GM18907 (cell line): ENCODE data around the gene ADISSP.

Experiments
- ATAC-seq: cut with Tn5 transposase; IDR thresholded peaks from one replicate; pipeline ENCODE4 v1.9.1; 2021; ENCODE audit warnings: mild to moderate bottlenecking, moderate library complexity; ENCODE audit not compliant: unreplicated experiment

The ADISSP gene

DNA sequence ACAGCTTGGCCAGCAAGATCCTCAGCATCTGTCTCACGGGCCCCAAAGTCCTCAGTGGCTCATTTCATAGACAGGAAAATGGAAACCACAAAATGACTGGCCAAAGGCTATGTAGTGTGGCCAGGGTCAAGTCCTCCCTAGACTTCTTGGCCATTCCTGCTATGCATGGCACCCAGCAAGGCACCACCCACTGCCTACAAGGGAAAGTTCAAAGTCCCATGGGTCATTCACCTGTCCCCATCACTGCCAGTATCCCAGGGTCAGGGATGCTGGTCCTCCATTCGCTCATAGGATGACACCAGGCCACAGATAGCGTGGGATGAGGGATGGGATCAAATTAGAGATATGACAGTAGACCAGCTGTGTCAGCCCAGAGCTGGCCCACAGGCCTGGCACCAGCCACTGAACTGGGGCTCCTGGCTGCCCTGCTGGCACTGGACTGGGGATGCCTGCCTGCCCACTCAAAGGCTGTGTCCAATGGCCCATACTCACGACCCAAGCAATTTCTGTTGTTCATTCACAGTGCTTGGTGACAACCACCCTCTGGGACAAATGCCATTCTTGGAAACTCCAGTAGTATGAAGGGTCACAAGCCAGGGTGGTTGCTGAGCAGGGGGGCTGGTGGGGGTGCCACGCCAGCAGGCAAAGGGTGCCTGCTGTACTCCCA, 11.6 kb downstream of the ADISSP start:
- no peak for ATAC-seq

DNA sequence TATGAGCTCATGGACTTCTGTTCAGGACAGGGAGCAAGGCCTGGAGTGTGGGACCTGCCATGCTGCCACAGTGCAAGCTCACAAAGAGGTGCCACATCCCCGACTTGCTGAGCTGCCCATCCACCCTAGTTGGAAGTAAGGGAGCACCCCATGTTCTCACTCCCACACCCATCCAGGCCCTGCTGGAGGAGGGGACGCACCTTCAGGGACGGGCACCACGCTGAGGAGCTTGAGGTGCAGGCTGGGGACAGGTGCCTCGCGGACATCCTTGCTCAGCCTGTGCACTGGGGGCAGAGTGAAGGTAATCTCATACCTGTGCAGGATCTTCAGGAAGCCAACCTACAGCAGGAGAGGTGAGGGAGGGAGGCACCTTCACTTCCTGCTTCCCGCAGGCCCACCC, 12.3 kb downstream of the ADISSP start:
- no peak for ATAC-seq

DNA sequence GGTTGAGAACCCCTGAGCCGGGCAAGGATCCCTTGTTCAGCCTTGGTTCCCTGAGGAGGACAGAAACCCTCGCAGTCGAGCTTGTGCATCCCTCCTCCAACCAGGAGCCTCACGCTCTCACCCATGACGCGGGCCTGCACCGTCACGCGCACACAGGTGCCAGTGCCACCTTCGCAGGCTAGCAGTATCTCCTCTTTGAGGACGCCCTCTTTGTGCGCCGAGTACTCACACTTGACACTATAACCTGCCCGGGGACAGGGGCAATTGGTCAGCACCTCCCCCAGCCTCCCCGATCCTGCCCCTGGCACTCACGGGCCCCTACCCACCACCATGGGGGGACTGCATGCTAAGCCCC, 13.3 kb downstream of the ADISSP start:
- ATAC-seq: no peak

DNA sequence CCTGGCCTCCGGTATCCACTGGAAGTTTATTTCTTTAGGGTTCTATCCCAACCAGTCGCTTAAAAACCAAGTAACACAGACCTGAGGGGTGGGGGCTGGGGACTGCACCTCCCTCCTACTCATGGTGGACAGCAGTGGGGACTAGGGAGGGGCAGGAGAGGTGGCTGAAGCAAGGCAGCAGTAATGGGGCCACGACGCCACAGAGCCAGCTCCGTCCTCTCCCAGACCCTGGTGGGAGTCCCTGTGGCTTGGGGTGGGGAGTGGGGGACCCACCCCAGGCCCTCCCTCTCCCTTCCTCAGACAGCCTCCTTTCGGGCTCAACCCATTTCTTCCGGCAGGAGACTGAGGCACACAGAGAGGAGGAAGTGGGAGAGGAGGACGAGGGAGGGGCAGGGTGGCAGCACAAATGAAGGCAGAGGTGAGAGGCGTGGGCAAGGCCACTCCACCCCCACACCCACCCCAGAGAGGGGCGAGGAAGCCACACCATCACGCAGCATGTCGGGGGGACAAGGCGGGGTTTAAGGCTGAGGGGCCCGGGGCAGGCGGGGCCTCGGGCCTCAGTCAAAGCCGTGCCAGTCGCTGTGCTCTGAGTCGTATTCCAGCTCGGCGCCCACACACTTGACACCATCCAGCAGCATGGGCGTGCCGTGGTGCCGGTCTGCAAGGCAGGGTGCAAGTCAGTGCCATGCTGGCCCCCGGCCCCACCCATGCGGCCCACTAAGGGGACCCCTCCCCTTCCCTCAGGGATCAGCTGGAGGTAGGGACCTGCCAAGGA, 13.9 kb downstream of the ADISSP start:
- ATAC-seq: no peak

DNA sequence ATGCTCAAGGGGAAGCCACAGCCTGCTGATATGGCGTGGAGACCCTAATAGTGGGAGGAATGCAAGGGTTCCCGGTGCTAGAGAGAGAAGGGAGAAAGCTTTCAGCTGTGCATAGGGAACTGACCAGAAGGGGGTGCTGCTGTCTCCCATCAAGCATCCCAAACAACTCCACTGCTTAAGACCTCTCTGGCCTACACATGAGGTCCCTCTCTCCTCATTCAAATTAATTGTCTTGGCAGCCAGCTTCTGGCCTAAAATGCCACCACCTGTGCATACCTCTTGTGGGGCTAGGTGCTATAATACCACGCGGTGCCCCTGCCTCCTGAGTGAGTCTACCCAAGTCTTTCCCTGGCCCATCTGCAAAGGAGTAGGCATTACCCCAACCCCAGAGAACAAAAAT, 14.5 kb downstream of the ADISSP start:
- no peak for ATAC-seq

DNA sequence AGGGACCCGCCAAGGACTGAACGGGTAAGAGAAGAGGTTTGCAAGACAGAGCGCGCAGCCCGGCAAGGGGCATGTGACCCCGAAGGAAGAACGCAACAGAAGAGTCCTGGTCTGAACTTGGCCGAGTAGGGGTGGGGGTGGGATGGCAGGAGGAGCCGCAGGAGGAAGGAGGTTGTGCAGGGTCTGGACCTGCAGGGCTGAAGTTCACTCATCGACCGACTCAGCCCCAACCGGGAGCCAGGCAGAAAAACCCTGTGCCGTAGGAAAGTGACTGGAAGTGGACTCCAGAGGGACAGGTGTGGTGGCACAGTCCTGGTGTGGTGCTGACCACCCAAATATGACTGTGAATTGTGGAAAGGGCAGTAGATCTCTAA, 15.2 kb downstream of the ADISSP start:
- no peak for ATAC-seq

DNA sequence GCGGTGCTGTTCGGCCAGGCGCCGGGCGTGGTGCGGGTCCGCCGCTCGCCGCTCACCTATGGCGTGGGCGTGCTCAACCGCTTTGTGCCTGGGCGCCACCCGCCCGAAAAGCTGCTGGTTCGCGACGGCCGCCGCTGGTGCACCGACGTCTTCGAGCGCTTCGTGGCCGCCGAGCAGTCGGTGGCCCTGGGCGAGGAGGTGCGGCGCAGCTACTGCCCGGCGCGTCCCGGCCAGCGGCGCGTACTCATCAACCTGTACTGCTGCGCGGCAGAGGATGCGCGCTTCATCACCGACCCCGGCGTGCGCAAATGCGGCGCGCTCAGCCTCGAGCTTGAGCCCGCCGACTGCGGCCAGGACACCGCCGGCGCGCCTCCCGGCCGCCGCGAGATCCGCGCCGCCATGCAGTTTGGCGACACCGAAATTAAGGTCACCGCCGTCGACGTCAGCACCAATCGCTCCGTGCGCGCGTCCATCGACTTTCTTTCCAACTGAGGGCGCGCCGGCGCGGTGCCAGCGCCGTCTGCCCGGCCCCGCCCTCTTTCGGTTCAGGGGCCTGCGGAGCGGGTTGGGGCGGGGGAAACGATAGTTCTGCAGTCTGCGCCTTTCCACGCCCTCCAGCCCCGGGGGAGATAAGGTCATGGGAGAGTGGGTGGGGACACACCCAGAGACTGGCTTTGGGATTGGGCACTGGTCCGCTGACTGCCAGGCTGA, 15.7 kb downstream of the ADISSP start:
- no peak for ATAC-seq

DNA sequence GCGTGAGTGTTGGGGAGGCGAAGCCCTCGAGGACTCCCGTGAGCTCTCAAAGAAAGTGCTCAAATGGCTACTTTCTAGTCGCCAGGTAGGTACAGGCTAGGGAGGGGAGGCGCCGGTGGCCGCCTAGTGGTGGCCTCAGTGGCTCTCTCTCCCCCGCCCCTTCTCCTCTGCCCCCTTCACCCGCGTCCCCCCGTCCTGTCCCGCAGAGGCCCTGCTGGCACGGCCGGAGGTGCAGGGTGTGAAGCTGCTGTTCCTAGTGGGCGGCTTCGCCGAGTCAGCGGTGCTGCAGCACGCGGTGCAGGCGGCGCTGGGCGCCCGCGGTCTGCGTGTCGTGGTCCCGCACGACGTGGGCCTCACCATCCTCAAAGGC, 16.3 kb downstream of the ADISSP start:
- ATAC-seq: no peak

DNA sequence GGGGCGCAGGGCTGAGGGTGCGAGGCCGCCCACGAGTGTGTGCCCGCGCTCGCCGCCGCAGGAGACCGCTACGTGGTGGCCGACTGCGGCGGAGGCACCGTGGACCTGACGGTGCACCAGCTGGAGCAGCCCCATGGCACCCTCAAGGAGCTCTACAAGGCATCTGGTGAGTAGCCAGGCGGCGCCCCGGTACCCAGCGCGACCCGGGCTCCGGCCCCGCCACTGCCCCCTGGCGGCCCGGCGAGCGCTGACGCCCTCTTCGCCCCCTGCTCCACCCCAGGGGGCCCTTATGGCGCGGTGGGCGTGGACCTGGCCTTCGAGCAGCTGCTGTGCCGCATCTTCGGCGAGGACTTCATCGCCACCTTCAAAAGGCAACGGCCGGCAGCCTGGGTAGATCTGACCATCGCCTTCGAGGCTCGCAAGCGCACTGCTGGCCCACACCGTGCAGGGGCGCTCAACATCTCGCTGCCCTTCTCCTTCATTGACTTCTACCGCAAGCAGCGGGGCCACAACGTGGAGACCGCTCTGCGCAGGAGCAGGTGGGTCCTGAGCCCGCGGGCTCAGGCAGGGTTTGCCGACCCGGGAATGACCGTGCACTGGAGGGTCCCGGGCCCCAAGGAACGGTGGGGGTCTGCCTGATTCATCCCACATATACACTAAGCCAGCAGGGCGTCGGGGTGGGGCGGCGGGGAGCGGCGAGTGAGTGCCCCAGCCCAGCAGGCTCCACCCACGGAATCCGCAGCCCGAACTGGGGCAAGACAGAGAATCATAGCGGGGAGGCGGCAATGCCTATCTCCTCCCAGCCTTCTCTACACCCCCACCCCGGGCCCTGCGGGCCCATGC, 17.6 kb downstream of the ADISSP start:
- ATAC-seq: no peak

DNA sequence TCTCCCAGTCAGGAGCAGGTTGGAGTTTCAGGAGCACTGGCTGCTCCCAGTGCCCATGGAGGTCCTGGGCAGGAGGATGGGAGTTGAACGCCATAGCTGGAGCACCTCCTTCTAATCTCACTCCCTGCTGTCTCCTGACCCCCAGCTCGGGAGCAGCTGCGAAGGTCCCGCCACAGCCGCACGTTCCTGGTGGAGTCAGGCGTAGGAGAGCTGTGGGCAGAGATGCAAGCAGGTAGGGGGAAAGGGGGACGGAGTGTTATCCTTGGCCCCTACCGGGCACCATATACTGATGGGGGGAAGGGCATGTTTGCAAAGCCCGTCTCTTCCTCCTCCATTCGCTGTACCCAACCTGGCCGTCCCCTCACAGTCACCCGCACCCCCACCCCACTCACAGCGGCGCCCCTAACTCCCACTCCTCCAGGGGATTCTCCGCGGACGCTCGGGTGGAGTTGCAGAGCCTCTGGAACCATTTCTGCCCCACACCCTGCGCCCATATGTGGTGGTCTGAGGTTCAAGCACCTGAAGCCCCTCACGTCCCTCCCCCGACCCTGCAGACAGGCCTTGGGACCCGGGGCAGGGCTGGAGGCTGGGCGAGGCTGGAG, 18.4 kb downstream of the ADISSP start:
- no peak for ATAC-seq

DNA sequence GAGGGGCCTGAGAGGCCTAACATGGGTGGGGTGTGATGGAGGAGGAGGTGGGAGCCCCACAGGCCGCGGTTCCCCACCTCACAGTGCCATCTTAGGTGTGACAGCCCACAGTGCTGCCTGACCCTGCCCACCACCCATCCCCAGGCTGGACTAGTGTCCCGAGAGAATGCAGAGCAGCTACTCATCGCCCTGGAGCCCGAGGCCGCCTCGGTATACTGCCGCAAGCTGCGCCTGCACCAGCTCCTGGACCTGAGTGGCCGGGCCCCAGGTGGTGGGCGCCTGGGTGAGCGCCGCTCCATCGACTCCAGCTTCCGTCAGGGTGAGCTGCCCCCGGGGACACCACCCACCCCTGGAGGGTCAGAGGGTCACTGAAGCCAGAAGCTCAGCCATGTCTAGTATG, 19.5 kb downstream of the ADISSP start:
- no peak for ATAC-seq

DNA sequence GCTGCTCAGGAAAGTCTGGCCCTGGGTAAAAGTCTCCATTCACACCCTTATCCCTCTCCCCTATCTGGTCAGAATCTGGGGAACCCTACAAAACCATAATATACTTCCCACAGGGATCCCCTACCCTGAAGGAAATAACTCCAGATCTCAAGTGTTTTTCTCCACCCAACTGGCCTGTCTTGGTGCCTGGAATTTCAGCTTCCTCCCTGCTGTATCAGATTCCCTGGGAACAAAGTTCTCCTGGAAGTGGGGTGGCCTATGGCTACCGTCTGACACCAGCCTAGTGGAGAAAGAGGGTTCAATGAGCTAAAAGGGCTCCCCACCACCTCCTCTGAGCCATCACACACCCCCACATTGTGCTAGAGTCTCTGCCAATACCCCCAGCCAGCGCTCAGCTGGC, 20.1 kb downstream of the ADISSP start:
- ATAC-seq: no peak

DNA sequence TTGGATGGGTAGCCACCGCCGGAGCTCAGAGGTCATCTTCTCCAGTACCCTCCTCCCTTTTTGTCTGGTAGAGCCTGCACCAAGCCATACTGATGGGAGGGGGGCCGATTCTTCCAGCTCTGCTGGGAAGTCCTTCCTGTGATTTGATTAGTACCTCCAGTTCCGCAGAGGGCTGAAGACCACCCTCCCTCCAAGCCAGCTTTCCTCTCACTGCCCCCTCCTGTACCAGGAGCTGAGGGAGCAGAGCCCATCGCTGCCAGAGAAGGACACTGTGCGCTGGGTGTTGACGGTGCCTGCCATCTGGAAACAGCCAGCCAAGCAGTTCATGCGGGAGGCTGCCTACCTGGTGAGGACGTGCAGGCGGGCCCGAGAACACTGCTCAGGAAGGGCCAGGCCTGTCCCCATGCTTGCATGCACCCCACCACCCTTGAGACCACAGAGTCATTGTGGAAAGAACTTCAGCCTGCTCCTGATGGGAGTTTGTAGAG, 21.8 kb downstream of the ADISSP start:
- ATAC-seq: no peak

DNA sequence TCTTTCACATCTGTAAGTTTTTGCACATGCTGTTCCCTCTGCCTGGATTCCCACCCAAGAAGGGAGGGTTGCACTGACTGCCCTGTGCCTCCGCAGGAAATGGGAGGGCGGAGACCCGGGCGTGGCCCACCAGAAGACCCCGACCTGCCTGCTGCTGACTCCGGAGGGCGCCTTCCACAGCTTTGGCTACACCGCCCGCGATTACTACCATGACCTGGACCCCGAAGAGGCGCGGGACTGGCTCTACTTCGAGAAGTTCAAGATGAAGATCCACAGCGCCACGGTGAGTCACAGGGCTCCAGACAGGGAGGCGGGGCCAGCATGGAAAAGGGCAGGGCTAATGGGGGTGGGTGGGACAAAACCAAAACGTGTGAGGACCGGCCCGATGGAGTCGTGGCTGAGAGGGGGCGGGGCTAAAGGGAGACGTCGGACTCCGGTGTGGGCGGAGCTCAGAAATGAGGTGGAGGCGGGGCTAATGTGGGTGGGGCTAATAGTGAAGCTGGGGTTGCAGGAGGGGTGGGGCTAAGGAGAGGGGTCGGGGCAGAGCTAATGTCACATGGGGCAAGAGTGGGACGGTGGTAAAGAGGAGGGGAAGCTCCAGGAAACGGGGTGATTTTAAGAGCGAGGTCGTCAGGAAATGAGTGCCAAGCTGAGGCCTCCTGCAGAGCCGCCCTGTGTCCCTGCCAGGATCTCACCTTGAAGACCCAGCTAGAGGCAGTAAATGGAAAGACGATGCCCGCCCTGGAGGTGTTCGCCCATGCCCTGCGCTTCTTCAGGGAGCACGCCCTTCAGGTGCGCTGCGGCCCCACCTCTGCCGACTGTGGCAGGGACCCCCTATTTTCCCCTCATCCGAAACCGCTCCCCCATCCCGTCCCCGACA, 22.5 kb downstream of the ADISSP start:
- ATAC-seq: no peak

DNA sequence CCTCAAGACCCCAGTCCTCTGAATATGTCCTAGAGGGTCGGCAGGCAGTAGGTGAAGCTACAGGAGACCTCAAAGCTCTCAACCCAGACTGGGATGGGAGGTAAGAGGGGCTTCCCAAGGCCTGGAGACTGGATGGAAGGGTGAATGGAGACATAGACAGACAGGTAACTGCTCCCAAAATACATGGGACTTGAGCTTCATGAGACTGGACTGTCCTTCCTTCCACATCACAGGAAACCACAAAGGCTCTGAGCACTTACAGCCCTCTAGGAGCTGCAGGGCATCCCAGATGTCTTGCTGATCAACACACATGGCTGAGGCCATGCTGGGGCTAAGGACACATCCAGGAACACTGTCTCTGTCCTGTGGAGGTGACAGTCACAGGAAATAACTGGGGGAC, 23.5 kb downstream of the ADISSP start:
- ATAC-seq: no peak

DNA sequence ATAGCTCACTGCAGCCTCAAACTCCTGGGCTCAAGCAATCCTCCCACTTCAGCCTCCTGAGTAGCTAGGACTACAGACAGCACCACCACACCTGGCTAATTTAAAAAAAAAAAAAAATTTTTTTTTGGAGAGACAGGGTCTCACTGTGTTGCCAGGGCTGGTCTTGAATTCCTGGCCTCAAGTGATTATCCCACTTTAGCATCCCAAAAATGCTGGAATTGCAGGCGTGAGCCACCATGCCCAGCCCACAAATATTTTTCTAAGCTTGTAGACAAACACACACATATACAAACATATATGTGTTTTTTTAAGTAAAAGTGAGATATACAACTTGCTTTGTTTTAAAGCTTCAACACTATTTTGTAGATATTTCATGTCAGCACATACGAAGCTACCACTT, 24.3 kb downstream of the ADISSP start:
- ATAC-seq: no peak

DNA sequence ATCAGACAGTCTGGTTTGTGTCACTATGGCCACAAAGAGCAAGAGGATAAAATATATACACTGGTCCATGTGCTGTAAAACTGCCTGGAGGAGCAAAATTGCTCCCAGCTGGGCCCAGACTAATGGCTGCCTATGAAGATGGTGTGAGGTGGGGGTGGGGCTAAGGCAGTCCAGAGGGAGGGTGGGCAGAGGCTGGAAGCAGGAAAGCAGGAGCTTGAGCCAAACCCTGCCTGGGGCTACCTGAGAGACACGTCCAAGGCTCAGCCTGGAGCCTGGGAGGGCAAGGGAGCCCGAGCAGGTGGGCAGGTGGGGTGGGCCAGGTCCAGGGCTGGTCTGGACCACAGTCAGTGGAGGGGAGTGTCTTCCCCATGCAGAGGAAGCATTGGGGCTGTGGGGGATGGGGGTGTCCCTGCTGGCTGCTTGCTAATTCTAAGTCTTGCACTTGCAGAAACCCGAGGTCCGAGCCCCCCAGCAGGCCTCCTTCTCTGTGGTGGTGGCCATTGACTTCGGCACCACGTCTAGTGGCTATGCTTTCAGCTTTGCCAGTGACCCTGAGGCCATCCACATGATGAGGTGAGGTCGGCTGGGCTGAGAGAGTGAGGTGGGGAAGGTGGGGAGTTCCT, 25.6 kb downstream of the ADISSP start:
- no peak for ATAC-seq

DNA sequence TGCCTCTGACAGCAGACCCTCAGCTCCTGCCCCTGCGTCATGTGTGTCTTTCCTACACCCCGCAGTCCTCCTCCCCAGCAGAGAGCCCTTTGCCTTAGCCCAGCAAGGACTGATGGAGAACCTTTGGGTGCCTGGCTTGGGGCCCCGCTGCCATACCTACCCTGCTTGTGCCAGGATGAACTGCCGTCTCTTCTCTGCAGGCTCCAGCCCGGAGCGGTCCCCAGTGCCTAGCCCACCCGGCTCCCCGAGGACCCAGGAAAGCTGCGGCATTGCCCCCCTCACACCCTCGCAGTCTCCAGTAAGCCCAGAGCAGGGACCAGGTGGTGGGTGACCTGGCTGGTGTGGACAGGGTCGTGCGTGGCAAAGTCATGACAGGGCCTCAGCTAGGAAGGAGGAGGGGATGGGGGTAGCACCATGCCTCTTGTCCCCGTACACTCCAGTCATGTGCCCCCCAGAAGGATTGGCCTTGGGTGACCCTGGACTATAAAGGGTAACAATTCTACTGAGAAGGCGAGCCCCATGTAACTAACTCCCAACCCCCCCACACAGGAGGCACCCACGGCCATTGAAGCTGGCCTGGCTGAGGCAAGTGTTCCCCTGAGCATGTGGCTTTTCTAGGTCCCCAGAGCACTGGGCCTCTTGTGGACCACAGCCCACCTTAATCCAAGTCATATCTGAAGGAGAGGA, 26.8 kb downstream of the ADISSP start:
- no peak for ATAC-seq

DNA sequence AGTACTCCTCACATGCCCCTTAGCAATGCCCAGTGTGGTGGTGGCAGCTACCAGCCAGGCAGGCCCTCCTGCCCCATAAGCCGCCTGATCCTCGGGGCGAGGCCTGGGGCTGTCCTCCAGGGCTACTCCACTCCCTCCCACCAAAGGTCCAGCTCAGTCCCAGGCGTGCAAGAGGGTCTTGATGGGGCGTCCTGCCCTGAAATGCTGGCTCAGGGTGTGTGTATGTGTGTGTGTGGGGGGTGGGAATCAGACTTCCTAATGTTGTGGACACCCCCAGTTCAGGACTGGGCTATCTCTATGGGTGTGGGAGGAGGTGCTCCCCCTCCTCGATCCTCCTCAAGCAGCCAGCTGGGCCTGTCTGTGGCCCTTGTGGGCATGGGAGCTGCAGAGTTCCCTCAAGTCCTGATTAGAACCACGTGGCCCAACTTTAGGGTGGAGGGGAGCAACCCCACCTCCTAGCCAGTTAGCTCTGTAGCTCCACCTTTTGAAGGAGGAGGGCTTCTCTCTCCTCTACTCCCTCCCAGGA, 27.6 kb downstream of the ADISSP start:
- ATAC-seq: no peak
